IPS-18c (cell line): Measurements from ENCODE around the gene MORN1.
"Not testable (repeated sequence)": the region's sequence is repeated elsewhere in the genome, so short reads cannot be mapped to it uniquely, and the experiment has no call there.

Experiments used
- H3K4me3 ChIP-seq: 2 replicates; pipeline ENCODE4 v1.7.0; 2013; ENCODE audit warnings: low read depth, mild to moderate bottlenecking, low read length, moderate library complexity; ENCODE audit not compliant: insufficient read depth
- H3K9me3 ChIP-seq: one replicate; pipeline ENCODE4 v1.6.1; 2013; ENCODE audit warnings: mild to moderate bottlenecking, low read length, moderate library complexity; ENCODE audit not compliant: control insufficient read depth, insufficient read depth

Gene MORN1

DNA sequence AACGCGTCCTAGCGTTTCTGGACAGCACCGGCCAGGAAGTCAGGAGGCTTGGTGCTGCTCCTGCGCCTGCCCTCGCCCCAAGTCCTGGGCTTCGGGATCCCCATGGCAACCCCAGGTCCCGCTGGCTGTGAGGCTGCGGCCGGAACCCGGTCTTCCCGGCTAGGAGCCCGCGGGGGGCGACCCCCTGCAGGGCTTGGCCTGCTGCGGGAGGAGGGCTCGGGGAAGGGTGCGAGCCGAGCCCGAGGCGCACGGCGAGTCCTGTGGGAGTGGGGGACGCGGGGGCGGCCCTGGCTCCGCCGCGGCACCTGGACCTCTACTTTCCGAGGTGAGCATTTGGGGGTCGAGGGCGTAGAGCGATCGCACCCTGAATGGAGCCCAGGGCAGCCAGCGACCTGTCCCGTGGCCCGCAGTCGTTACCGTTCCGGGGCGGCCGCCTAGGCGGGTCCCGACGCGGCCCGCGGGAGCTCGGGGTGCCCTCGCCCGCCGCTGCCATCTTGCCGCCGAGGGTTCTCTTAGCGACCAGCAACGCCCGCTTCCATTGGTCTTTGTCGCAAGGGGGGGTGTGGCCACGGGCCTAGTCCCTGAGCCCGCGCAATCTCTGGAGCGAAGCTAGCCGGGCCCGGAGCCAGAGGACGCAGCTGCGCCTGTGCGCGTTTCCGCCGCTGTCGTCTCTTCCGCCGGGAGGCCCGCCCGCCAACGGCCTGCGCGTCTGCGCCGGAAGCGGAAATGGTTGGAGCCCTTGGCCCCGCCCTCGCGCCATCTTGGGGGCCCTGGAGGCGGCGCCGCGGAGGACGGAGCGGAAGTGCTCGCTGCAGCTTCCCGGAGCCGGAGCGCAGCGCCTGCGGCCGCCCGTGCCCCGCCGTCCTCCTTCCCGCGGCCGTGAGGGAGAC is at the start of gene MORN1, which contains the start of gene RER1:
Gene MORN1 (minus strand): TSS at position 514 of the 890 bp plus-strand sequence. CDS start 21 bp downstream, at position 493.
Gene RER1 (plus strand): TSS at position 801 of the 890 bp plus-strand sequence. CDS start 3,950 bp downstream, outside the sequence.
- Histone ChIP-seq H3K4me3 (peak within 1 kb of the TSS; percentile 94), H3K9me3 (no peaks in the 10 kb centered on the region)

DNA sequence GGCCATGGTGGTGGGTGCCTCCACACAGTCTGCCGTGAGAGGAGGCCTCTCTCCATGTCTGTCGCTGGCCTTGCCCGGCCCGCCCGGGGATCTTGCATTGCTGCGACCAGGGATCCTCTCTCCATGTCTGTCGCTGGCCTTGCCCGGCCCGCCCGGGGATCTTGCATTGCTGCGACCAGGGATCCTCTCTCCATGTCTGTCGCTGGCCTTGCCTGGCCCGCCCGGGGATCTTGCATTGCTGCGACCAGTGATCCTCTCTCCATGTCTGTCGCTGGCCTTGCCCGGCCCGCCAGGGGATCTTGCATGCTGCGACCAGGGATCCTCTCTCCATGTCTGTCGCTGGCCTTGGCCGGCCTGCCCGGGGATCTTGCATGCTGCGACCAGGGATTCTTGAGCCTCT is 49.0 kb upstream of the MORN1 start:
- not testable (repeated sequence) for H3K4me3 ChIP-seq, H3K9me3 ChIP-seq

DNA sequence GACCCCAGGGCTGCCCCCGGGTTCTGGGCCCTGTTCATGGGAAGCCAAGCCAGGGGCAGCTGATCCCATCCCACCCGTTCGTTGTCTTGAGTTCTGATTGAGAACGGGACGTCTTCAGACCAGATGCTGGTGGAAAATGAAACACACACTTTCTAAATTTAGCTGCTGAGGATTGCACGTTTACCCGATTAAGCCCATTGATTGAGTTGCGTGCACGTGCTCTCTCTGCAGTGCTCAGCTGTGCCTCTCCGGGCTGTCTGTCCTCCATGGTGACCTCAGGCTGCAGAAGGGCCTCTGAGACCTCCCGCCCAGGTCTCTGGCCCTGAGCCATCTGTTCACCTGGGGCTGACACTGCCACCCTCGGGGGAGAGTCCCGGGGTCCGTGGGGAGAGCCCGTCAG is 48.0 kb upstream of the MORN1 start:
- Histone ChIP-seq H3K9me3 (no peaks in the 10 kb centered on the region), H3K4me3 (no peak overlapping the region)

DNA sequence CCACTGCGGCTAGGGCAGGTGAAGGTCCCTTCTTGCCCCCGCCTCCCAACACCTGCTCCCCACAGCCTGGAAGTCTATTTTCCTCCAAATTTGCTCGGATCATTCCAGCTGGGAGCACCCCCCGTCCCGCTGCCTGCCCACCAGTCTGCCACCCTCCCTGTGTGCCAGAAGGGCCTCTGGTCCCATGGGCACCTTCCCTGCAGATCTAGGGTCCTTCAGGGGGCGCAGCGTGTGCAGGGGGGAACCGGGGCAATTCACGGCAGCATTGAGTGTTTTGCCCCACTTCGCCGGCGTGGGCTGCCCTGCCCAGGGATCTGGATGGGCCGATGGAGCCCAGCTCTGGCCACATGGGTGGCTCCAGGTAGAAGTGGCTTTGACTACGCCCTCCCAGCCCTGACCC is 47.3 kb upstream of the MORN1 start:
- no peaks in the 10 kb centered on the region for H3K9me3 ChIP-seq
- H3K4me3 ChIP-seq, result no peak overlapping the region

DNA sequence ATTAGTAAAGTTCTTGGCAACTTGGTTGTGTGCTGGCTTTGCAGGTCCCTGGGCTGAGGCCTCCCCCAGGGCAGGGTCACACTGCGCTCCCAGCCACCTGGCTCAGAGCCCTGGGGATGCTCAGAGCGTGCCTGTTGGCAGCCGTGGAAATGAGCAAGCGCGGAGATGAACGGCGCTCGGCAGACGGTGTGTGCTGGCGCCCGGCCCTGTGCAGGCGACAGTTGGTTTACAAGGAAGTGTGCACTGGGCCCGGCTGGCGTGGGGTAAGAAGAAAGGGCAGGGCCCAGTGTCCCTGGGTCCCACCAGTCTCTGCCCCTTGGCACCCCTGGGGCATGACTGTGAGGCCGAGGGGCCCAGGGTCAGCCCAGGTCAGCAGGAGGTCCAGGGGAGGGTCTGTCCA is 46.7 kb upstream of the MORN1 start:
- no peaks in the 10 kb centered on the region for H3K9me3 ChIP-seq
- no peak overlapping the region for H3K4me3 ChIP-seq

DNA sequence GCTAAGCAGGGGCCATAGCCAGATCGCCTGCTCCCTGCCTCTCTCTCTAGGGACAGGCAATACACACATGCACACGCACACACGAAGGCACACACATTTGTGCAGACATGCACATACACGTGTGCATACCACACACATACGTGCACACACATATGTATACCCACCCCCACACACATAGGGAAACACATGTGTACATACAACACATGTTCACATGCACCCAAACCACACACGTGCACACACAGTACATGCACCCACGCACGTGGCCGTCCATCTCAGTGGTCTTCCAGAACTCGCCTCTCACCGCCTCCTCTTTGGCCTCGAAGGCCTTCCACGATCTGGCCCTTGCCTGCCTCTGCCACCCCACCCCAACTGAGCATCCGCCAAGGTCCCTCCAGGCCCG is 46.3 kb upstream of the MORN1 start:
- Histone ChIP-seq H3K4me3 (no peak overlapping the region), H3K9me3 (no peaks in the 10 kb centered on the region)

DNA sequence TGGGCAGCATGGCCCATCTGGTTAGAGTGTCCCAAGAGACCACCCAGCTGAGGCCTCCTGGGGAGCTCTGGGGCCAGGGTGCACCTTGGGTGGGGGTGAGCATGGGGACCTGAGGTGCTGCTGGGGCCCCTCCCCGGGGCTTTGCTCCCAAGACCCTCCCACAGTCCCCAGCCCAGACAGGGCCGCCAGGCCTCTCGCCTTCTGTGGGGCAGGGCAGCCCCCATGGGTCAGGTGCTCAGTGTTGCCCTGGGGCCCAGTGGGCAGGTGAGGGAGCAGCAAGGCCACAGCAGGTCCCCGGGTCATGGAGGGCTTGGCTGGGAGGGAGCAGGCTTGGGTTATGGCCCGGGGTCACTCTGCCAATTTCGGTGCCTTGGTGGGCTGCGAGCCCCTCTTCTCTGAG is 45.5 kb upstream of the MORN1 start:
- Histone ChIP-seq H3K4me3 (no peak overlapping the region), H3K9me3 (no peaks in the 10 kb centered on the region)

DNA sequence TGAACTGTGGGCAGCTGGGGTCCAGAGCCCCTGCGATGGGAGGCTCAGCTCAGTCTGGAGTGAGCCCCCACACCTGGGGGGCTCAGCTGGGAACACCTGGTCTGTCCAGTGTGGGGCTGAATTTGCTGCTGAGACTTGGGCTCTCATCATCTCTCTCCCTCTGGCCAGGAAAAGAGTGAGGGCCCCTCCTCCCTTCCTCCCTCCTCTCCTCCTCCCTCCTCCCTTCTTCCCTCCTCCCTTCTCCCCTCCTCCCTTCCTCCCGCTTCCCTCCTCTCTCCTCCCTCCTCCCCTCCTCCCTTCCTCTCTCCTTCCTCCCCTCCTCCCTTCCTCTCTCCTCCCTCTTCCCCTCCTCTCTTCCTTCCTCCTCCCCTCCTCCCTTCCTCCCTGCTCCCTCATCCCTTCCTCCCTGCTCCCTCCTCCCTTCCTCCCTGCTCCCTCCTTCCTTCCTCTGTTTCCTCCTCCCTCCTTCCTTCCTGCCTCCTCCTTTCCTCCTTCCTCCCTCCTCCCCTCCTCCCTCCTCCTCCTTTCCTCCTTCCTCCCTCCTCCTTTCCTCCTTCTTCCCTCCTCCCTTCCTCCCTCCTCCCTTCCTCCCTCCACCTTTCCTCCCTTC is 44.5 kb upstream of the MORN1 start:
- H3K4me3 ChIP-seq, result no peak overlapping the region
- H3K9me3 ChIP-seq, result no peaks in the 10 kb centered on the region

DNA sequence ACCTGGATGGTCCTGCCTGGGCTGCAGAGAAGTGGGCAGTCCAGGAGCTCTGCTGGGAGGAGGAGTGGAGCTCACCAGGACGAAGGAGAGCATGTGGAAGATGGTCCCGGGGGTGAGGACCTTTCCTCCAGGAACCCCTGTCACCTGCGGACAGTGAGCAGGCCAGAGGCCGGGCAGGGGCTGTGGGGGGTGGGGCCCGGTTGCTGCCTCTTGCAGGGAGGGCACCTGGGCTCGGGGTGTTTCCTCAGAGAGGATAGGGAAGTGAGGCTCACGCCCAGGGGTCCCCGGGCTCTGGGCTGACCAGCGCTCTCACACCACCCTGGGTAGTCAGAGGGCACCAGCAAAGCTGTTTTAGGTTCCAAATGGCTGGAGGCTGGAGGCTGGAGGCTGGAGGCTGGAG is 43.7 kb upstream of the MORN1 start:
- Histone ChIP-seq H3K4me3 (no peak overlapping the region), H3K9me3 (no peaks in the 10 kb centered on the region)

DNA sequence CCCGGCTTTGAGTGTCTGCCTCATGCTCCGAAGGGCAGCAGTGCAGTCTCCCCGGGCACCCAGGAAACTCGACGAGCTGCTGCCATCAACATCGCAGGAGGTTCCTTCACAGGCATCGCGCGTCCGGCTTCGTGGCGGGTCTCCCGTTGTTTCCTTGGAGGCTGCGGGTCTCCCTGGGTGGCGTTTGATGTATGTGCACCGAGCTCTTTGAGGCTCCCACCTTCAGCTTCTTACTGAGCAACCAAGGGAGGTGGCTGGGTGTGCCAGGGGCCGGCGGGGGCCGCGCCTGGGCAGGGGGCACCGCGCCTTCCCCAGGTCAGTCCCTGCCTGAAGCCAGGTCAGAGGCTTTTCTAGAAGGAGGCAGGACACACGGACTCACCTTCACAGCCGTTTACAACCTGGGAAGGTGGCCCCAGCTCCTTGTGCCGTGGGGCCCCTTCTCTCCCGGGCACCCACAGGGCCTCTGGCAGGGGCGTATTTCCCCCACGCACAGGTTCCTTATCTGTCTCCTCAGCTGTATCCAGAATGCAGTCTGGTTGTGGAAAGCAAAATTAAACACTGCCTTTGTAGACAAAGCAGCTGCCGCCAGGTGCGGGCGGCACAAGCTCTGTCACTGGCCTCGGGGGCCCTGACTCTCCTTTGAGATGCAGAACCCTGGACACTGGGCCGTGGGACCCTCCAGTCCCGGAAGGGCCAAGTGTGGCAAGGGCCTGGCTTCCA is 42.7 kb upstream of the MORN1 start:
- no peaks in the 10 kb centered on the region for H3K9me3 ChIP-seq
- H3K4me3 ChIP-seq, result no peak overlapping the region

DNA sequence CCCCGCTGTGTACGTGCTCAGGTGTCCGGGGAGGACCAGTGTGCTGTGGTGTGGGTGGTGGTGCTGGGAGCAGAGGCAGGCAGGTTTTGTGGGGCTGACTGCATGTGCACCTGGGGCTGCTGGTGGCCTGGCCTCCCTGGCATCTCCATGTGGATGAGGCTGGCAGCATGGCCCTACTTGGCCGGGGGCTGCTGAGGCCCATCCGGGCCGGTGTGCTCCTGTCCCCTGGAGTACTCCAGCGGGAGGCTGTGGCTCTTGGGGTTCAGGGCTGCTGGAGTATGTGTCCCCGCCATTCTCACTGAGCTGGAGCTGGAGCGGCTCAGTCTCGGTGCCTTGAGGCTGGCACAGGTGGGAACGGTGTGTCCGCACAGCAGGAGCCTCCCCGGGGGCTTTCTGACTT is 41.8 kb upstream of the MORN1 start:
- H3K9me3 ChIP-seq, result no peaks in the 10 kb centered on the region
- H3K4me3 ChIP-seq, result no peak overlapping the region

DNA sequence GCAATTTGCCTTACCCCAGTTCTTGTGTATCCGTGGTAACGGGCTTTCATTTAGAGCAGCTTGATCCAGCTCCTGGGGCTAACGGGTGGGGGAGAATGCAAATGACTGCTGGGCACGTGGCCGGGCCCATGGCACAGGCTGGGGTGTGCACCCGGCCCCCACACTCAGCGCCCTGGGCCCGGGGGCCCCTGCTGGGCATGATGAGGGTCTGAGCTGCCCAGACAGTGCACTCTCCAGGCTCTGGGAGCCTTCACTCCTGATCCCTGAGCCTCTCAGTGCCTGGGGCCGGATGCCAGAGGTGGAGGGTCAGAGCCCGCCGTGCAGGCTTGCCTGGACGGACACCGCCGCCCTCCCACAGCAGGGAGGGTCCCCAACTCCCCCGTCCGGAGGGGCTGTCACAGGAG is 41.1 kb upstream of the MORN1 start:
- no peak overlapping the region for H3K4me3 ChIP-seq
- H3K9me3 ChIP-seq, result no peaks in the 10 kb centered on the region

DNA sequence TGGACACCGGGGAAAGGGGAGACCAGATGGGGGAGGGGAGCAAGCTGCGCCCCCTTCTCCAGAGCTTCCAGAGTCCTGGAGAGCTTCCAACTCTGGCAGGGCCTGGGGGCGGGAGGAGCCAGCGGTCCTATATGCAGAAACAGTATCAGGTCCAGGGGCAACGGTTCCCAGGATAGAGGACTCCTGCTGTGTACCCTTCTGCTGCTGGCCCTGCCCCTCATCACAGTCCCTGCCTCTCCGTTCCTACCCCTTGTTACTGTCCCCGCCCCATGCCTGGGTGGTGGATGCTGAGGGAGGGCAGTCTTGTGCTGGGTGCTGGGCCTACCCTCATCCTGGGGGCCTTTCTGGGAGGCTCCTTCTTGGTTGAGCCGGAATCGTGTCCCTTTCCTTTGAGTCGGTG is 40.2 kb upstream of the MORN1 start:
- H3K9me3 ChIP-seq, result no peaks in the 10 kb centered on the region
- H3K4me3 ChIP-seq, result no peak overlapping the region

DNA sequence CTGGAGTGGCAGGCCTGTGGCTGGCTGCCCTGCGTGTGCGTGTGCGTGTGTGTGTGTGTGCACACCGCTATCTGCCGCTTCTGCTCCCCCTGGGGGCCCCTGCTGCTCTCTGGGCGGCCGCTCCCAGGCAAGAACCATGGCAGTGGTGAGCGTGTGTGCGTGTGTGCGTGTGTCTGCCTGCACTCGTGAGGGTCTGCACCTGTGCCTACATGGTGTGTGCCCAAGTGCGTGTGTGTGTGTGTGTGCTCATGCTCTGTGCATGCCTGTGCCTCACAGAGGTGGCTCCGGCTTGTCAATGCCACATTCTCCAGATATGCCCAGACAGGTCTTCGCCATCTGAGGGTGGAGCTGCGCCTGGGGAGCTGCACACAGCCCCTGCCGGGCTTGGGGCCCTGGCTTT is 39.7 kb upstream of the MORN1 start:
- H3K9me3 ChIP-seq, result no peaks in the 10 kb centered on the region
- no peak overlapping the region for H3K4me3 ChIP-seq

DNA sequence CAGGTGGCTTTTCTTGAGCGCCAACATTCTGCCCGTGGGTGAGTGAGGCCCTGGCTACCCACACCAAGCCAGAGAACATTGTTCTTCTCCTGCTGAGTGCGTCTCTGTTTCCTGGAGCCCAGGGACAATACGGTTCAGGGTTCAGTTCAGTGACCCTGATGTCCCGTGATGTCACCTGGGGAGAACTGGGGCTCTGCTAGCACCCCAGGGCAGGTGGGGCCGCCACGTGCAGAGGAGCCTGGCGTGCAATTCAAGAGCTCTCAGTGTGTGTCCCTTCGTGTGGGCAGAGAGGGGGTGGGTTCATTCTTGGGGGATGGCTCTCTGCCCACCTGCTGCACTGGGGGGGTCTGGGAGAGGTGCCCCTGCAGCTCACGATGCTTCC is 39.2 kb upstream of the MORN1 start:
- Histone ChIP-seq H3K9me3 (no peaks in the 10 kb centered on the region), H3K4me3 (no peak overlapping the region)

DNA sequence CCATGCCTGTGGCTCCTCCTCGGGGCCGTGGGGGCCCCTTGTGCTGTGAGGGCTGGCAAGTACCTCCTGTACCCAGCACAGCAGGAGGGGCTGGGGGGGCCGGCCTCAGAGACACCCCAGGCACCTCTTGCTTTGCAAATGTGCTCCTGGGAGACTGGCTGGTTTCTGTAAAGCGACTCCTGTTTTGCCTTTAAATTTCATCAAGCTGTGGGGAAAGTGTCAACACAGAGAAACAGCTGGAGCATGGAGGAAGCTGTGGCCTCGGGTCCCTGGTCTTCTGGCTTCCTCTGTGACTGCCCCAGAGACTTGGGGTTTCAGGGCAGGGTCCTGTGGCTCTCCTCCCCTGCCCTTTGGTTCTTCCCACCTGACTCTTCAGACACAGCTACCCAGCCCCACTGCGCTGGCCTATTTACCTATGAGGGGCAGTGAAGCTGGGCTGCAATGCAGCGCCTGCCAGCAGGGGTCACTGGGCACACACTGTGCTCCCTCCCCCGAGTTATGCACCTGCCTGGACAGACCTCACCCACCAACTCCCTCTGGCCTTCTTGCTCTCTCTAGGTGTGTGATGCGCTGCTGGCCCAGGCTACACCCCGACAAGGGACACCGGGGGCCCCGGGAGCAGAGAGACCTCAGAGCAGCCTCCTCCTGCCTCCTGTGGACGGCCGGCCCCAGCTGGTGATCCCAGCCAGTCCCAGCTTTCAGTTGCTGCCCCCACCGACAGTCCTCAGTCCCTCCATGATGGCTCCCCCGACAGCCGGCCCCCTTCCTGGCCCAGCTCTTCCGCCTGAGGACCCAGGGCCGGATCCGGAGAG is 38.6 kb upstream of the MORN1 start:
- Histone ChIP-seq H3K9me3 (no peaks in the 10 kb centered on the region), H3K4me3 (no peak overlapping the region)

DNA sequence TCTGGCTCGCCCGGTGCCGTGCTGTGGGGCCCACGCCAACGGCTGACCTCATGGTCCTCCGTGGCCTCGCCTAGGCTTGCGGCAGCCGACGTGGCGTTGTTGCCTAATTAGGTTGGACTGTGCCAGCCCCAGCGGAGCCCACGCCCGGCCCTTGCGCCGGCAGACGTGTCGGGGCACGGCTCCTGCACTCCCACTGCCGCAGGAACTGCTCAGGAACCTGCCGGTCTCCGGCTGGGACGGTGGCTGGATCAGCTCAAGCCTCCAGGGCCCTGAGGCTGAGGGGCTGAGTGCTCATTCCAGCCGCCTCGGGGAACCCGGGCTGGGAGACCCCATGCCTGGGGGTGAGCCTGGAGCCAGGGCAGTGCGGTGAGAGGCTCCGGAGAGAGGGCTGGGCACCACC is 37.1 kb upstream of the MORN1 start:
- Histone ChIP-seq H3K9me3 (no peaks in the 10 kb centered on the region), H3K4me3 (no peak overlapping the region)
